Ishikawa (cell line): ENCODE measurements around the gene ARHGEF40.

Experiments
- CEBPB ChIP-seq: IDR thresholded peaks from 2 replicates; pipeline ENCODE4 v1.6.1; 2012
- CREB1 ChIP-seq: IDR thresholded peaks from 2 replicates; pipeline ENCODE4 v1.6.1; 2012; ENCODE audit warnings: low read depth
- EGR1 ChIP-seq: IDR thresholded peaks from 2 replicates; pipeline ENCODE4 v1.6.1; 2012
- EP300 ChIP-seq: IDR thresholded peaks from 2 replicates; pipeline ENCODE4 v1.6.1; 2012; ENCODE audit warnings: borderline replicate concordance
- FOXM1 ChIP-seq: IDR thresholded peaks from 2 replicates; pipeline ENCODE4 v1.6.1; 2012; ENCODE audit warnings: low read depth, borderline replicate concordance
- MAX ChIP-seq: IDR thresholded peaks from 2 replicates; pipeline ENCODE4 v1.6.1; 2012
- NFIC ChIP-seq: IDR thresholded peaks from 2 replicates; pipeline ENCODE4 v1.6.1; 2012
- RAD21 ChIP-seq: IDR thresholded peaks from 2 replicates; pipeline ENCODE4 v1.6.1; 2012; ENCODE audit warnings: low read depth
- REST ChIP-seq: IDR thresholded peaks from 2 replicates; pipeline ENCODE4 v1.6.1; 2012; ENCODE audit warnings: low read depth, mild to moderate bottlenecking
- TAF1 ChIP-seq: IDR thresholded peaks from 2 replicates; pipeline ENCODE4 v1.6.1; 2012; ENCODE audit warnings: low read depth, mild to moderate bottlenecking
- TCF12 ChIP-seq: IDR thresholded peaks from 2 replicates; pipeline ENCODE4 v1.6.1; 2012; ENCODE audit warnings: low read depth
- TEAD4 ChIP-seq: IDR thresholded peaks from 2 replicates; pipeline ENCODE4 v1.6.1; 2012
- USF1 ChIP-seq: IDR thresholded peaks from 2 replicates; pipeline ENCODE4 v1.6.1; 2012
- YY1 ChIP-seq: IDR thresholded peaks from 2 replicates; pipeline ENCODE4 v1.6.1; 2012; ENCODE audit warnings: low read depth
- ZBTB7A ChIP-seq: IDR thresholded peaks from 2 replicates; pipeline ENCODE4 v1.6.1; 2012; ENCODE audit warnings: low read depth

ARHGEF40 gene

GRCh38 chr14:21084998-21085853, 15.1 kb downstream of the ARHGEF40 start:
- no peak for TF ChIP-seq EGR1
- TF ChIP-seq YY1, result no peak
- TF ChIP-seq FOXM1, result no peak
- TF ChIP-seq CEBPB, result no peak
- no peak for TF ChIP-seq RAD21
- no peak for TF ChIP-seq TEAD4
- no peak for TF ChIP-seq TCF12
- TF ChIP-seq NFIC, result no peak
- no peak for TF ChIP-seq MAX
- no peak for TF ChIP-seq TAF1
- TF ChIP-seq EP300, result no peak
- TF ChIP-seq REST, result no peak
- TF ChIP-seq ZBTB7A, result no peak
- TF ChIP-seq USF1, result no peak
- TF ChIP-seq CREB1, result no peak

- TF ChIP-seq REST (no peak), TEAD4 (no peak), FOXM1 (no peak), TAF1 (no peak), USF1 (no peak), CREB1 (no peak), EP300 (no peak), NFIC (no peak), RAD21 (no peak), ZBTB7A (no peak), MAX (no peak), EGR1 (no peak)
These were observed 16.8 kb downstream of the ARHGEF40 start for GRCh38 chr14:21086908-21087293.

- TF ChIP-seq CREB1 (no peak), TAF1 (no peak), CEBPB (no peak), RAD21 (no peak), ZBTB7A (no peak), REST (no peak), FOXM1 (no peak), NFIC (no peak), TEAD4 (no peak), EGR1 (no peak)
These were observed 17.4 kb downstream of the ARHGEF40 start for GRCh38 chr14:21087294-21088091.
